ENCODE data around the gene ABCB6.

Gene ABCB6

DNA sequence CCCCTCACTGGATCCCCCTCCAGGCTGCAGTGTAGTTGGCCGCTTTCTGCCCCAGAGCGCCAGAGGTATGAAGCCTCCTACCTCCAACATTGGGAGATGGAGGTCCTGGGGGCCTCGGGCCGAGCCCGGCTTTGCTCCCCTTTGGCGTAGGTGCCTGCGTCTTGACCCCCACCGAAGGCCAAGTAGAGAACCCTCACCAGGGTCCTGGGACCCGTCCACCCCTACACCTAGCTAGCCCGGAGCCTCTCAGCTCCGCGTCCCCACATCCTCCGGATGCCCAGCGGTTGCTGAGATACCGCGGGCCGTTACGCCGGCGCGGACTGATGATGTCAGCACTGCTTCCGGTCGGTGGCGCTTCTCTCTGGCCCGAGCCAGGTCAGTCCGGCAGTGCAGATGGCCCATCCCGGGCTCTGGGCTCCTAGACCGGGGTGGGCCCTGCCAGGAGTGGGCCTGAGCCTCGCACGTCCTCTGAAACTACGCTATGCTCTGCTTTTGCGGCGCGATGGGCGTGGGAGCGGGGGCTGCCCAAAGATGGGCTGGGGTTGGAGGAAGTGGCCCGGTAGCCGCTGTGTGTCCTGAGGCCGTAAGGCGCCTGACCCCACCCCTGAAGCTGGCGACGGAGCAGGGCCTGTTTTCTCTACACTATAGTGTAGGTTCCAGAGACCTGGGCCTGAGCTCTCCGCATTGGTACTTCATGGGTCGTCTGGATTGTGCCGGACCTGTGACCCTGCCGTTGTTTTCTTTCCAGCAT lies 26.6 kb upstream of the ABCB6 start, which contains the start of the genes GLB1L and STK16:
Gene GLB1L (minus strand): TSS at position 297 of the 751 bp plus-strand sequence. CDS start 1,871 bp downstream, outside the sequence.
Gene STK16 (plus strand): TSS at position 332 of the 751 bp plus-strand sequence. CDS start 521 bp downstream, outside the sequence.
- DNase-seq: peak; percentile 92

DNA sequence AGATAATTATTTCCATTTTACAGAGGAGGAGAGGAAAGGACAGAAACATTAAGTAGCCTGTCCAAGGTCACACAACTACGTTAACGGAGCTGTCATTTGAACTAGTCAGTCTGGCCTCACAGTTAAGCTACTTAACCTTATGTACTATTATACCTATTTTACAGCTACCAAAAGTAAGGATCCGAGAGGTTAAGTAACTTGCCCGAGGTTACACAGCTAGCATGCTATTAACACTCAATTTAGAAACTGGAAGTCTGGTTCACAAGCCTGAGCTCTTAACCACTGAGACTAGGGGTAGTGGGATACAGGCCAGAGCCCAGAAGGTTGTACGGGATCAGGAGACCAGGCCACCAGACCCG lies 26.0 kb upstream of the ABCB6 start:
- no peak for DNase-seq

DNA sequence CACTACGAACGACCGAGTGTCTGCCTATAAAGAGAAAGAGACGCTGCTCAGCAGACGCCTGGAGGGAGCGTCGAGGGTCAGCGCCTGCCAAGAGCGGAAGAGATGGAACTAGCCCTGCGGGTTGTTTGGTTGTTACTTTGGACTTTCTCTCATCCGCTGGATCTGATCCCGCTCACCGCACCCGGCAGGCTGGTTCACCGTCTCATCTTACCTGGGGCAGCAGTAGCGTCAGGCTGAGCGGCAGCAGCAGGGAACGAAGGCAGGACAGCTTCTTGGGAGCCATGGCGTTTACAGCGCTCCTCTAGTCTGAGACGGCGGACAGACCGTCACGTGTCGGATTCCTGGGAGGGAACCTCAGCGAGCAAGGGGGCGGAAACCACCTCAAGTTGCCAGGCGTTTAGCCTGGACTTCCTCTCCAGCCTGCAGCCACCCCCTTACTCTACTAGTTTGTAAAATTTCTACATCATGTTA lies 24.6 kb upstream of the ABCB6 start:
- DNase-seq: no peak

DNA sequence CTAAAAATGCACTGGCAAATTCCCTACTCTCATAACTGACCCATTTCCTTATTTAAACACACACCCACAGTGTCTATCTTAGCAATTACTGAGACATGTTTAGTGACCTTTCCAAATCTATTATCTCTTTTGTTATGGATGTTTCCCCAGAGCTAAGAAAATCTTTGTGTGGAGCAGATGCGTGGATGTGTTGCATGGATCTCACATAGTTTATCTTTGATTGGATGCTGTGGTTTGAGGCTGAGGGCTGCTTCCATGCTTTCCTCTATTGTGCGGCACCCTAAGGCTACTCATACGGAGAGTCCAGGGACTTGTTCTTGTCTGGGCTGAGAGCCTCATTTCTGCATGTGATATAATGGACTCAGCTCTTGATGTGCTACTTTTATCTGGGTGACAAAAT lies 15.6 kb upstream of the ABCB6 start:
- no peak for DNase-seq

DNA sequence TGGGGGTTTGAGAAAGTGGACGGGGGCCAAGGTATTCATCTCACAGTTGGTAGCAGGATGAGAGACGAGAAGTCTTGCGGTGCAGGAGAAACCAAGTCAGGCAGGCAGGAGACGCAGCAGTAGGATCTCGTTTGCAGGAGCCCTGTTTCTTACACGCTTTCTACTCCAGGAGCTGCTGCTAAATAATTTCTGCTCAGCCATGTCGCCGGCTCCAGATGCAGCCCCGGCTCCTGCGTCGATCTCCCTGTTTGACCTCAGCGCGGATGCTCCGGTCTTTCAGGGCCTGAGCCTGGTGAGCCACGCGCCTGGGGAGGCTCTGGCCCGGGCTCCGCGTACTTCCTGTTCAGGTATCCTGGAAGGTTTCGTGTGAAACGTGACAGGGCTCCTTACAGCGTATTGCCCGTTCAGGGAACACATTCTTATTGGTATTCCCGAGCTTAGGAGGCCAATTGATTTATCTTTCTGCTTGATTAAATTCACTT lies 11.3 kb upstream of the ABCB6 start:
- peak; percentile 65 for DNase-seq

DNA sequence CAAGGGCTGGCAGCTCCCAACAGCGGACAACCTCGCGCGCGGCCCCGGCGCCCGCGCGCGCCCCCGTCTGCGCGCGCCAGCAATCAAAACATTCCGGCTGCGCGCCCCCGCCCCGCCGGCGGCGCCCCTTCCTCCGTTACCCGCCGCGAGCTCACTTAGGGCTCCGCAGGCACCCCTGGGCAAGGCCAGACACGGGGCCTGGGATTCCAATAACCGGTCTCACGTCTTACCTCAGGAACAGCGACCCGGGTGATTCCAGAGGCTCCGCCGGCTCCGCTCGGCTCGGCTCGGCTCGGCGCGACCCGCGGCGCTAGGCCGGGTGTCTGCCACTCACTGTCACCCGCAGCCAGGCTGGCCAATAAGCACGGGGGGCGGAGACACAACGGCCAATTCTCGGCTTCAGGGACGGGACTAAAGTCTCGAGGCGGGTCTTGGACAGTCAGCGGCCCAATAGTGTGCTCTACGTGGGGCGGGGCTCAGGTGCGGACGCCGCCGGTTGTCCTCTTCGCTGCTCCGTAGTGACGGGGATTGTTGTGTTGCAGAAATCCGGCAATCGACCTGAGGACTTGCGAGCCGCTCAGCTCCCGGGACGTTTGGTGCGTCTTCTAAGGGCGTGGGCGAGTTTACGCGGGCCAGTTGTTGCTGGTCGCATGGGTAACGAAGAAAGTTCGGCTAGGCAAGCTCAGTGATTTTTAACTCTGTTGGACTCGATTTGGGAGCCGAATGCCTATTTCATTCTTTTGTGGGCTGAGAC lies 10.7 kb upstream of the ABCB6 start, which contains the start of the genes ANKZF1 and ATG9A:
Gene ANKZF1 (plus strand): TSS at position 502 of the 754 bp plus-strand sequence. CDS start 452 bp downstream, outside the sequence.
Gene ATG9A (minus strand): TSS at position 332 of the 754 bp plus-strand sequence. CDS start 1,612 bp downstream, outside the sequence.
- peak; percentile 99 for DNase-seq

DNA sequence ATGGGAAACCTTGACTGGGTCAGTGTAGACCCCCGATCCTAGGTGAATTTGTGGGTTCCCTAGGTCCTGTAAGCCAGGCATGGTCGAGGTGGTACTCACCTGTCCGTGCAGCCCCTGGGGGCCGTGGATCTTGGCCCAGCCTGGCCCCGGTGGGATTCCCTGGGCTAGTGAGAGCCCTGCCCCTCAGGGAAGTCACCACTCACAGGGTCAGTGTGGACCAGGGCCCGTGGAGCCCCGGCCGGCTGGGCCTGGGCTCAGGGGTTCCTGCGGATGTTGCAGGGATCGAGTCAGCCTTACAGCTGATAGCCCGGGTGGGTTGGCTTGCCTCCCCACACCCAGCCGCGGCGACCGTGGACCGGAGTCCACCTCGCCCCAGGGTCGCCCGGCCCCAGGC lies 10.2 kb upstream of the ABCB6 start:
- no peak for DNase-seq

DNA sequence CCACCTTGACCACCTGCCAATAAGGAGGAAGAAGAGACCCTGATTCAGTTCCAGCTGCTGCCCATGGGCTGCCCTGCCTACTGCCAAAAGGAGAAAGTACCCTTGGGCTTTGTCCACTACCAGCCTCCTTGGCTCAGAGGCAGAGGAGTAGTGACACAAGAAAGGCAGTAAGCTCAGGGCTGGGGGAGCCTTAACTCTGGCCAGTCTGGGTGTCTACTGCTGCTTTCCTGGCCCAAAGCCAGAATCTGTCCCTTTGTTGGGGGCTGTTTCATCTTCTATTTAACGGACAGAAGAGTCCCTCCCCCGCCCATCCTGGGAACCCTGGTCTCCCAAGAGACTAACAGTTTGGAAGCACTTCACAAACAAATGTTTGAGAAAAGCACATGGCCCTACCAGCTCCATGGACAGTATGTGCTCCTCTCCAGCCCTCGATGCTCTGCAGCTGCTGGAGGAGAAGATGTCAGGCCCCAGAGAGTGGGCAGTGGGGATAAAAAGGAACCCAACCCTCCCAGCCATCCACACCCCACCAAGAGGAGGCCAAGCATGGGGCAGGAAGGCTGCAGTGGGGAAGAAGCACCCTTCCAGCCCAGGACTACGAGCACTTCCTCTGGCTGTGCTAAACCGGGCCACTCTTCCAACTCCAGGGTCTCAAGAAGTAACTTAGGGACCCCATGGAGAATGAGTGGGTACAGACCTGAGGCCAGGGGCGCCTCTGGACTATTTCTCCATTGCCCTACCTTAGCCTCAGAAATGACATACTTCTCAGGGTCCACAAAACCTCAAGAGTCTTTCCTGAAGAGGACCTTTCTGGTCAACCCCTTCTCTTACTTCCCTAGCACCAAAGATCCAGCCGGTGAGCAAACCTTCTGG lies 9.5 kb upstream of the ABCB6 start:
- no peak for DNase-seq

DNA sequence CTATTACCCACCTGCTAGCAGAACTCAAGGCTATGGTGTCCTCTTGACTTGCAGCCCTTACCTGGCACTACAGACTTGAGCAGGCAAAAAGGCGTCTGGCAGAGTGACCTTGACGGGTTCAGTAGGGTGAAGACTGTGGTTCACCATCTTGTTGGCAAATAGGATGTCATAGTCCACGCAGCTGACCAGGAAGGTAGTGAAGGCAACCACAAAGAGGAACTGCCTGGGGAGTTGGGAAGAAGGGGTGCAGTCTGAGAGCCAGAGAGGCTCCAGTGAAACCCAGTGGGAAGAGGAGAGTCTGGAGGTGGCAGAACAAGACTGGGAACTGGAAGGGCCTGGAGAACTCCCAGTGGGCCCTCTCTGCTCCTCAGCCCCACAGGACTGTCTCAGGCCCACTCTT lies 6.6 kb upstream of the ABCB6 start:
- DNase-seq: no peak

DNA sequence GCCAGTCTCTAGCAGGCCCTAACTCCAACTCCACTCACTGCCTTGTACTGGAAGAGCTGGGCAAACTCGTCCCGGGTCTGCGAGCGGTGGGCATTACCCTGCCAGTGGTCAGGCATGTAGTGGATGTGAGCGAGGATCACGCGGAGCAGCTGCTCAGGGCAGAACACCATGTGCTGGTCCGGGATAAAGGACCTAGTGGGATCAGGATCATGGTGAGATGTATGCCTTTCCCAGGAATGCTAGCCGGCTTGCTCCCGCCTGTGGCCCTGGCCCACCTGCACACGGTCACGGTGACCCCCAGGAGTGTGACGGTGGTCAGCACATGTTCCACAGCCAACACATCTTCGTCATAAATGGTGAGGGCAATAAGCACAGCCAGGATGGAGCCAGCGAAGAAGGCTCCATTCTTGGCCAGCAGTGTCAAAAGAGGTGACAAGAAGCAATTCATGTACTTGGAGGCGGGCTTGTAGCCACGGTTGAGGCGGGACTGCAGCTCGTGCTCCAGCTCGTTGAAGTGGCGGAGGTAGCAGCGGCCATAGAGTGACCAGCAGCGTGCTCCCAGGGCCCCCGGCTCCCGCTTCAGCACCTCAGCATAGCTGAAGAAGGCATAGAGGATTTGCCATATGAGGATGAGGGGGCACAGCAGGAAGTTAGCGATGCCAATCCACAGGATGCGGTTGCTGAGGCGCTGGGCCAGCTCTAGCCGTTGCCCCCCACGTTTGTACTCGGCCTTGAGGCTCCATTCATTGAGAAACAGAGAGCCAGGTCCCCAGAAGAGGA lies 5.3 kb upstream of the ABCB6 start:
- DNase-seq: no peak

DNA sequence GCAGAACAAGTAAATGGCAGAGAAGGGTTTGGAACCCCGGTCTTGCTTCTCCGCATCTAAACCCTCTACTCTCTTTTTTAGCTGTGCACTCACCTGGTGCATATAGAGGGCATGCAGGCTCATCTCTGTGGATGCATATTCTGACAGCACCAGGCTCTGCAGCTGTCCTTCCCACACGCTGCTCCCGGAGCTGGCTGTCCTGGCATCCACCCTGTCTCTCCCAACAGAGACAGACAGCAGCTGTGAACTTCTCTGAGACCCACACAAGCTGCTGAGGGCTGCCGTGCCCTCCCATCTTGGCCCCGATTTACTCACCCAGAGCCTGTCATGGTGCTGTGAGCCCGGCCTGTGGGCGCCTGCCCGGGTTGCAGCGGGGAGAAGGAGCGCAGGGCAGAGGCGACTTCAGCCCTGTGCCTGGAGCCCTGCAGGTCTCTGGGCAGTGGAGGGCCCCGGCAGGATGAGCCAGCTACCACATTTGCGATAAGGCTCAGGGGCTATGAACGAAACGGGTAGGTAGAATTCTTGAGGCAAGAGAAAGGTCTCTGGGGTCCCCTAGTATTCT lies 3.3 kb upstream of the ABCB6 start:
- DNase-seq: no peak

DNA sequence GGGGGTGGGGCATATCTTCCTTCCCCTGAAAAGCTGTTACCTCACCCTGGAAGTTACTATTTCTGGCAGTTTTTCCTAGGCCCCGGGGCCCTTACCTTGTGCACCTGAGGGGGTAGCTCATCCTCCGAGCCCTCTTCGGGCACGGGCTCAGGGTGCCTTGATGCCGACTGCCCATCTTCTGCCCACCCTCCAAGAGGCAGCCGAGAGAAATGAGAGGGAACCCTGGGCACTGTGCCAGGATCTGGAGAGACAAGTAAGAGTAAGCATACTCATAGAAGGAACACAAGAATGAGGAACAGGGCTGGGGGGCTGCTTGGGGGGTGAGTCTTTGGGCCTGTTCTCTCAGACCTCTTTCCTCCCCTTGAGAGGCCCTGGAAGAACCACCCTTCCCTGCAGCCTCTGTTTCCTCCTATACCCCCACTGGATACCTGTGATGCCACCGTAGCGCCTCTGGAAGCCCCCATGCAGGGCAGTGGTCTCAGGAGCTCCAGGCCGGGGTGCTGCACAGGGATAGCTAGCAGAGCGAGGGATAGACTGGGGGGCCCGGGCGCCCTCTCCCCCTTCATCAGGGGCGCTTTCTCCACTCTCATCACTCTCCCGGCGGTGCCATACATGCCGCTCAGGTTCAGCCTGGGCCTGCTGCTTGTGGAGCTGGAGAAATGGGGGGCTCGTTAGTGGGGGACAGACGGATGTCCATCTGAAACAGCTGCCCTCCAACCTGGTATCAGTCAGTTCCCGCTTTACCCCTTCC lies 2.1 kb upstream of the ABCB6 start:
- no peak for DNase-seq

DNA sequence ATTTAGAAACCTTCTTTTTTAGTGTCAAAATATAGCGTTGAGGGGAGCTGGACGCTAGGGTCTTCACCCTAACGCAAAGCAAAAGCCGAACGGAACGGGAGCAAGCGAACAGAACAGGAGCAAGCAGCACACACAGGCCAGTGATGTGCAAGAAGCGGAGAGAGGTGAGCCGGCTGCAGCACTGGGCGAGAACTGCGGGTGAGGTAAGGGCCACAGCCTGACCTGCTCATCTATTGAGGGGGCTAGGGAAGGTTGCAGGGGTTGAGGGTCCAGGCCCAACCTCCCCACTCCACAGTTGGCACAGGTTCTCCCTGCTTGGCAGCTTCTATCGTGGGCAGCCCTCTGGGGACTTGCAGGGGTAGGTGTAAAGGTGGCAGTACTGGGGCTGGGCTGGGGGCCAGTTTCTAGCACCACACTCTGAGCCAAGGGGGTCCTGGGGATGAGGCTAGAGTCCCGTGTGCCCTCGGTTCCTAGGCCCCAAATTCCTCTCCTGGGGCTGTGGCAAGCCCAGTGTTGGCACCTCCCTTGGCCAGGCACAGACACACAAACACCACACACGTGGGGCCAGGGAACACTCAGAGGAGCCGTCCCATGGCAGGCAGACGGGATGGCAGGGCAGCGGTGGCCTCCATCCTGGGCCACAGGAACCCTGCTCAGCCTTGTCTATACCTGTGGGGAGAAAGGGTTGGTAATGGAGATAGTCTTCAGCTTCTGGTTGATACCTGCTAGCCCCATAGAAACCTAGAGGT lies 1.2 kb upstream of the ABCB6 start:
- no peak for DNase-seq

DNA sequence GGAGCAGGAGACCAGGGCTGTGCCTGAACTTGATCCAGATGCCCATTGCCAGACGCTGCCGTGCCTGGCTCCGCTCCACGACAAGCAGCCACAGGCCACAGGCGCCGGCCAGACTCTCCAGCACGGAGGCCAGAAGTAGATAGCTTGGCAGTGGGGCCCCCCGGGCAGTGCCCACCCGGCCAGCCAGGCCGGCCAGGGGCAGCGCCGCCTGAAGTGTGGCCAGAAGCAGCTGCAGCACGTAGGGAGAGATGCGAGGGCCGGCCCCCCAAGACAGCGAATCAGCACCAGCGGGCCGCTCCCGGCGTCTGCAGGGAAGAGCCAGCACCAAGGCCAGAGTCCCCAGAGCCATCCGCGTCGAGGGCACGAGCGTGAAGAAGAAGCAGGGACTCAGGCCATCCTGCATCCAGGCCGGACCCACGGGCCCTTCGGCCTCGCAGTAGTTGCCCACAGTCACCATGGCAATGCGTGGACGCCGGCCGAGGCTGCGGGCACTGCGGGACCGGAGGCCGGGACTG lies 484 bp downstream of the ABCB6 start:
- peak; percentile 80 for DNase-seq

DNA sequence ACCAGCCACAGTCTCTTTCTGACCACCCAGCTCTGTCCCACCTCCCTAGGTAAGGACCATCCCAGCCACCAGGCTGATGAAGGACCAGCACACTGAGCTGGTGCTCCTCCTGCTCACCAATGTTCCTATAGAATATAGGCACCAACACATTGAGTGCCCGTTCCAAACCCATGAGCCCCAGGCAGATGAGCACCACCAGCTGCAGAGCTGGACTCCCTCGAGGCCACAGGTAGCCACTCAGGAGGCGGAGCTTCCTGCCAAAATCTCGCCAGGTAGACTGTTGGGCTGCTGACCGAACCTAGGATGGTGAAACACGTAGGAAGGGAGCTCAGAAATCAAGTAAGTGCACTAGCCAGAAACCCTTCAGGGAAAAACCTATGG lies 2.2 kb downstream of the ABCB6 start:
- no peak for DNase-seq

DNA sequence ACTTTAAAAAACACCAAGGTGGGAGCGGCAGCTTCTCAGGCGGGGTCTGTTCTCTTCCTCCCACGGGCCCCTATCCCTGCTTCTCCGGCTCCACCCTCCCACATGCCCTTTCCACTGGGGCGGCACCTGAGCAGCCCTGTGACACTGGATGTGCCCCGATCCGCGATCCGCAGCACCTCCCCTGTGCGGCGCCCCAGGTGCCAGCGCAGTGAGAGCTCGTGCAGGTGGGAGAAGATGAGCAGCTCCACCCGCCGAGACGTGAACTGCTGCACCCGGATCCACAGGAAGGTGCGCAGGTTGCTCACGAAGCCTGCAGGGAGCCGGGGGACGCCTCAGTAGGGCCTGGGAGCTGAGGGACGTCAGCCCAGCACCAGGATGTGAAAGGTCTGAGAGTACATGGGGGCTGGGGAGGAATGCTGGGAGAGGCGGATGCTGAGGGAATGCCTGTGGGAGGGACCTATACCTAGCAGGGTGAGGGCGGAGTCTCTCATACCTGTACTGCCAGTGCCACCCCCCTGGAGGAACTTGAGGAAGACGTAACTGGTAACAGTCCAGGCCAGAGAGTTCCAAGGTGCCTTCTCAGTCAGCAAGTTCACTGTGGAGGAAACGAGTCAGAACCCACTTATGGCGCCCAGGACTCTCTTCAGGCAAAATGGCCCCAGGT lies 2.8 kb downstream of the ABCB6 start:
- no peak for DNase-seq

DNA sequence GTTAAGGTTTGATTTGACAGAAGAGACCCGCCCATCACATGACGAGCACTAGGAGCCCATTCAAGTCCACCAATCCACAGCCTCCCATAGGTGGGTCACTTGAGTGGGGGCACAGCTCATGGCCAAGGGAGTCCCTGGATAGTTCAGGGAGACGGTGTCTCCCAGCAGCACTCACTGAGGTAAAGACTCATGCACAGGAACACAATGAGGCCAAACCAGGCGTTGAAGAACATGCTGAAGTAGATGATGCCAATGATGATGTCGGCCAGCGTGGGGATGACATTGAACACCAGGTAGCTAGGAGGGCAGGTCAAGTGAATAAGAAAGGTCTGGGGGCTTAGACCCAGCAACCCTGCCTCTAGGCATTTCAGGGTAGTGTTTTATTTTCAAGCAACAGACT lies 4.0 kb downstream of the ABCB6 start:
- DNase-seq: no peak

DNA sequence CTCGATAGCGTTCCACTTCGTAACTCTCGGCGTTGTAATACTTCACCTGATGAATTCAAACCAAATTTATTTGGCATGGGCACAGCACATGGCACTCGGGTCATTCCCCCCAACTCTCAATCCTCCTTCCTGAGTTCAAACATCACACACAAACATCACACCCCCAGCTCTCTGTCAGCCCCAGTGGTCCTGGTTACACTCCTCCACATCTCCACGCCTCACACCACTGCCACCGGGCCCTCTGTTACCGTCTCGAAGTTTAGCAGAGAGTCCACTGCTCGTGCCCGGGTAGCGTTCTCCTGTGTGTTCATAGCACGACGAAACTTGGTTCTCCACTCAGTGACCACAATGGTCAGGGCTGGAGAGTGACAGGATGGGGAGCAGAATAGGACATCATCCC lies 4.6 kb downstream of the ABCB6 start:
- no peak for DNase-seq

DNA sequence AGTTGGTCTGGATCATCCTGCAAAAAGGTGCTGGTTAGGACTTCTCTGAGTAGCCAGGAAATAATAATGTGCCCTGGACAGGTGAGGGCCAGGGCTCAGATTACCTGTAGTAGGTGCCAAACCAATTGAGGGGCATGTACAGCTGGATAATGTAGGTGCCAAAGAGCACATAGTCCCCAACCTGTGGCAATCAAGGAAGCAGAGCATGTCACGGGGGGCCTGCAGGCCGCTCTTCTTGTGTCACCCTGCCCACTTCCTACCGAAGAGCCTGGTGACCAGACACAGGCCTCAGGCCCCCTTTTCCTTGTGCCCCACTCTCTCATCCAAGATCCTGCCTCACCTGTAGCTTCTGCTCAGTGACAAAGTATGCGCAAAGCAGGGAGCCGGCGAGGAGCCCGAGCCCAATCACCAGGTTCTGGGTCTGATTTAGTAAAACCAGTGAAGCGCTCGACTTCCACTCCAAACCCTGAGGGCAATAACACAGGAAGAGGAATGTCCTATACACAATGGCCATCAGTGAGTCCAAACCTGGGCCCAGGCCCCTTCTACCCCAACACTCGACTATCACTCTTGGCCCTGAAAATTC lies 5.2 kb downstream of the ABCB6 start:
- no peak for DNase-seq
